Keratinocyte (primary cell): ENCODE measurements around the gene DKK3. TPM values are rescaled to one million over a fixed set of nuclear protein-coding genes. Genes with fewer than 3 reads are reported as not detected.

Source experiments
- DNase-seq: peaks from one replicate; pipeline ENCODE4 v3.0.0-alpha.2; 2011; ENCODE audit warnings: low read depth, missing footprints, low spot score
- FAIRE-seq: peaks from 2 replicates; lab custom pipeline; 2011; peaks lifted over from hg19 to GRCh38; lab: Jason Lieb, UNC
- H2AFZ ChIP-seq: 2 replicates; pipeline ENCODE4 v1.6.0; 2012; ENCODE audit warnings: low read length, control low read depth, inconsistent platforms; ENCODE audit not compliant: control insufficient read depth
- H3K27ac ChIP-seq: 2 replicates; pipeline ENCODE4 v1.5.1; 2011; ENCODE audit warnings: low read length; ENCODE audit not compliant: control insufficient read depth, insufficient read depth
- H3K27me3 ChIP-seq: 3 replicates; pipeline ENCODE4 v1.6.0; 2011; ENCODE audit warnings: low read length; ENCODE audit not compliant: control insufficient read depth, insufficient read depth; ENCODE audit errors: extremely low read depth
- H3K36me3 ChIP-seq, 2 experiments: 2 replicates in 1 of 2; 3 replicates in 1 of 2; pipeline ENCODE4 v1.5.1; 2011; ENCODE audit warnings: low read length in 2 of 2, mild to moderate bottlenecking in 1 of 2; ENCODE audit not compliant: control insufficient read depth in 2 of 2, insufficient read depth in 2 of 2; ENCODE audit errors: extremely low read depth in 1 of 2
- H3K4me1 ChIP-seq: 3 replicates; pipeline ENCODE4 v1.5.1; 2011; ENCODE audit warnings: low read length; ENCODE audit not compliant: control insufficient read depth, insufficient read depth; ENCODE audit errors: extremely low read depth
- H3K4me2 ChIP-seq: 3 replicates; pipeline ENCODE4 v1.6.0; 2011; ENCODE audit warnings: low read depth, low read length; ENCODE audit not compliant: control insufficient read depth, insufficient read depth; ENCODE audit errors: extremely low read depth
- H3K4me3 ChIP-seq, 3 experiments: fragments of 200-600 bp in 1 of 3; sonication (generic) in 1 of 3; 2 replicates in 2 of 3; 3 replicates in 1 of 3; pipeline ENCODE4 v1.5.1; 2011 to 2016; ENCODE audit warnings: low read length in 3 of 3, mild to moderate bottlenecking in 3 of 3, control low read depth in 2 of 3, inconsistent platforms in 1 of 3, low read depth in 1 of 3, mixed read lengths in 1 of 3, mixed run types in 1 of 3, moderate library complexity in 1 of 3; ENCODE audit not compliant: control insufficient read depth in 2 of 3, insufficient read depth in 2 of 3; ENCODE audit errors: extremely low read depth in 1 of 3
- H3K79me2 ChIP-seq: 2 replicates; pipeline ENCODE4 v1.6.0; 2012; ENCODE audit warnings: low read length; ENCODE audit not compliant: control insufficient read depth, insufficient read depth
- H3K9ac ChIP-seq: 3 replicates; pipeline ENCODE4 v1.6.0; 2011; ENCODE audit warnings: low read length; ENCODE audit not compliant: control insufficient read depth, insufficient read depth; ENCODE audit errors: extremely low read depth
- H3K9me1 ChIP-seq: 3 replicates; pipeline ENCODE4 v1.6.0; 2011; ENCODE audit warnings: low read length; ENCODE audit not compliant: control insufficient read depth, insufficient read depth; ENCODE audit errors: extremely low read depth
- H3K9me3 ChIP-seq: 2 replicates; pipeline ENCODE4 v1.5.1; 2012; ENCODE audit warnings: low read depth, low read length; ENCODE audit not compliant: control insufficient read depth
- H4K20me1 ChIP-seq: 3 replicates; pipeline ENCODE4 v1.6.0; 2011; ENCODE audit warnings: low read length; ENCODE audit not compliant: control insufficient read depth, insufficient read depth; ENCODE audit errors: extremely low read depth
- CTCF ChIP-seq, 3 experiments: IDR thresholded peaks in 1 of 3; conservative IDR thresholded peaks in 1 of 3; optimal IDR thresholded peaks in 1 of 3; 2 replicates in 2 of 3; 3 replicates in 1 of 3; pipeline versions ENCODE3 to v1.5.1; 2011; ENCODE audit warnings: low read length in 3 of 3, mild to moderate bottlenecking in 3 of 3, moderate library complexity in 2 of 3, control low read depth in 1 of 3, inconsistent platforms in 1 of 3; ENCODE audit not compliant: insufficient read depth in 2 of 3; ENCODE audit errors: extremely low read depth in 1 of 3
- EZH2 ChIP-seq: IDR thresholded peaks from one replicate; pipeline ENCODE4 v1.6.1; 2012; ENCODE audit warnings: inconsistent platforms, mild to moderate bottlenecking, low read length, moderate library complexity
- dilution Hi-C: fragments of 300-500 bp; cut with MboI; formaldehyde crosslinking; loops from one replicate; pipeline ENCODE4 v1.7.0; 2020; ENCODE audit warnings: low sequenced_read_pairs; ENCODE audit not compliant: extremely low pct_ligation_motif_present
- polyA plus RNA-seq, 5 experiments: library from polyadenylated mRNA; depleted of rRNA in 3 of 5; stranded (reverse) in 3 of 5; stranded (forward) in 1 of 5; unstranded in 1 of 5; fragments of >200 nt; gene quantifications; 1 replicate in 1 of 5; 2 replicates in 3 of 5; 3 replicates in 1 of 5; pipeline versions ENCODE4 v1.2.1 to v1.2.3, GENCODE V29; 2011 to 2012; ENCODE audit warnings: missing spikeins in 2 of 5, low read depth in 1 of 5, low replicate concordance in 1 of 5

DKK3 gene
- polyA plus RNA-seq, 1 donor (not counting 4 experiments of a cell fraction or from before 2014, with no cell fraction given), result 712 TPM

GRCh38 chr11:11992257-11993212, 15.9 kb downstream of the DKK3 start:
- Histone ChIP-seq H3K9me3 (no peaks in the 10 kb centered on the region), H3K79me2 (peaks cover 53% of the 10 kb centered on the region), H3K27ac (peak overlapping the region; percentile 29), H3K36me3 (peaks cover 5 to 47% of the 10 kb centered on the region in 2 experiments), H3K4me1 (peaks cover 84% of the 10 kb centered on the region), H3K9ac (no peak overlapping the region), H3K4me2 (peak overlapping the region; percentile 7), H4K20me1 (no peaks in the 10 kb centered on the region), H3K4me3 (peak overlapping the region in 1 of 3 experiments; percentile 8), H2AFZ (no peak overlapping the region), H3K9me1 (peaks cover 2% of the 10 kb centered on the region), H3K27me3 (no peaks in the 10 kb centered on the region)
- peak; percentile 56 for FAIRE-seq
- dilution Hi-C loops, result no loop called here
- TF ChIP-seq CTCF (optimal IDR thresholded peaks at IDR 0.05 in 1 of 3, IDR thresholded peaks at IDR 0.05 in 1 of 3, conservative IDR thresholded peaks at IDR 0.05 in 1 of 3; ENCODE audit: extremely low read depth in 1 of 3, insufficient read depth in 2 of 3, low read length in 3 of 3), result no peak
- no peak for TF ChIP-seq EZH2
- no peak for DNase-seq

- DNase-seq, result no peak
- Histone ChIP-seq H4K20me1 (no peaks in the 10 kb centered on the region), H3K27ac (no peak overlapping the region), H2AFZ (no peak overlapping the region), H3K27me3 (no peaks in the 10 kb centered on the region), H3K4me1 (peaks cover 77% of the 10 kb centered on the region), H3K79me2 (peaks cover 54% of the 10 kb centered on the region), H3K4me2 (no peak overlapping the region), H3K9ac (no peak overlapping the region), H3K9me3 (no peaks in the 10 kb centered on the region), H3K9me1 (peaks cover 2% of the 10 kb centered on the region), H3K36me3 (peaks cover 5 to 47% of the 10 kb centered on the region in 2 experiments), H3K4me3 (no peak overlapping the region)
- dilution Hi-C loops, result no loop called here
- no peak for TF ChIP-seq EZH2
- TF ChIP-seq CTCF (optimal IDR thresholded peaks at IDR 0.05 in 1 of 3, IDR thresholded peaks at IDR 0.05 in 1 of 3, conservative IDR thresholded peaks at IDR 0.05 in 1 of 3; ENCODE audit: extremely low read depth in 1 of 3, insufficient read depth in 2 of 3, low read length in 3 of 3), result no peak
- no peak for FAIRE-seq
These were observed 18.4 kb downstream of the DKK3 start for GRCh38 chr11:11989774-11990744.
